ENCODE measurements around the gene IFNL2.
A peak's percentile ranks its signal among the peaks of the same experiment; 100 is the strongest.
"Not testable (repeated sequence)": the region's sequence is repeated elsewhere in the genome, so short reads cannot be mapped to it uniquely, and the experiment has no call there.

Gene IFNL2

DNA sequence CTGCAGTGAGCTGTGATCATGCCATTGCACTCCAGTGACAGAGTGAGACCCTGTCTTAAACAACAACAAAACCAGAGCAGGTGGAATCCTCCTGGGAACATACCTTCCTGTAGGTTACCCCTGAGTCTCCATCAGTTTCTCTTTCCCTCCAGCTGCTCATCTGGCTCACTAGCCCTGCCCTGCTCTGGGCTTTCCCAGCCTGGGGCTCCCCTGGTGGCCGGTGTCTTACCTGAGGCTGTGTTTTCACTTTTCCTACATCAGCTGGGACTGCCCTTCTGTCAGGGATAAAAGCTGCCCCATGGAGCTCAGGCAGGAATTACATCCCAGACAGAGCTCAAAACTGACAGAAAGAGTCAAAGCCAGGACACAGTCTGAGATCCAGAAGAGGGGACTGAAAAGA, at the start of gene IFNL2:
Gene IFNL2, plus strand, starts transcription at position 312 of the 400 bp plus-strand sequence. CDS start 173 bp downstream, outside the sequence.
- not testable (repeated sequence) for DNase-seq

- DNase-seq: not testable (repeated sequence)
Measured at GRCh38 chr19:39219108-39219507, 49.1 kb upstream of the IFNL2 start.

GRCh38 chr19:39223703-39224279, 44.4 kb upstream of the IFNL2 start:
- no peak for DNase-seq

- DNase-seq: no peak
Measured at GRCh38 chr19:39224910-39225309, 43.3 kb upstream of the IFNL2 start.

DNA sequence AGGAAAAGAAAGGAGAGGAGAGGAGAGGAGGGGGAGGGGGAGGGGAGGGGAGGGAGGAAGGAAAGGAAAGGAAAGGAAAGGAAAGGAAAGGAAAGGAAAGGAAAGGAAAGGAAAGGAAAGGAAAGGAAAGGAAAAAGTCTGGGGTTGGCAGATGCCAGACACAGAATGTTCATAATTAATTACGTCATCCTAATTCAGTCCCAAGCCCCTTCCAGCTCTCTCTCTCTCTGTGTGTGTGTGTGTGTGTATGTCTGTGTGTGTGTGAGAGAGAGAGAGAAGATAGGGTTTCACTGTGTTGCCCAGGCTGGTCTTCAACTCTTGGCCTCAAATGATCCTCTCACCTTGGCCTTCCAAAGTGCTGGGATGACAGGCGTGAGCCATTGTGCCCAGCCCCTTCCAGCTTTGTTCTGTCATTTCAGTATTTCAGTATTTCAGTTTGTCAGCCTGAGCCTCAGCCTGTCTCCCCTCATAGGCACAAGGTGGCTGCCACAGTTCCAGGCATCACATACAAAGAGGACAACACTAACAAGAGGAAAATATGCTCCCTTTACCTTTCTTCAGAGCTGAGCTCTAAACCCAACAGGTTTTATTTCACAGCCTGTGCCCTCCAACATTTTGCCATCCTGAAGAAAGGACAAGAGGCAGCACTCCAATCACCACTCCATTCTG, 38.0 kb upstream of the IFNL2 start:
- no peak for DNase-seq

DNA sequence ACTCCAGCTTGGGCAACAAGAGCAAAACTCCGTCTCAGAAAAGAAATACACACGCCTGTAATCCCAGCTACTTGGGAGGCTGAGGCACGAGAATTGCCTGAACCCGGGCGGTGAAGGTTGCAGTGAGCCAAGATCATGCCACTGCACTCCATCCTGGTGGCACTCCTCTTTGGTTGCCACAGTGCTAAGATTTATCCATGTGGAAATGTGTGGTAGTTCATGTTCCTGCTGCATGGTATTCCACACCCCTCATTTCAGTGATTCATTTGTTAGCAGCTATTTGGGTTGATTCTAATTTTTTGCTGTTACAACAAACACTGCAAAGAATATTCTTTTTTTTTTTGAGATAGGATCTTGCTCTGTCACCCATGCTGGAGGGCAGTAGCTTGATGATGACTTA, 35.5 kb upstream of the IFNL2 start:
- no peak for DNase-seq

DNA sequence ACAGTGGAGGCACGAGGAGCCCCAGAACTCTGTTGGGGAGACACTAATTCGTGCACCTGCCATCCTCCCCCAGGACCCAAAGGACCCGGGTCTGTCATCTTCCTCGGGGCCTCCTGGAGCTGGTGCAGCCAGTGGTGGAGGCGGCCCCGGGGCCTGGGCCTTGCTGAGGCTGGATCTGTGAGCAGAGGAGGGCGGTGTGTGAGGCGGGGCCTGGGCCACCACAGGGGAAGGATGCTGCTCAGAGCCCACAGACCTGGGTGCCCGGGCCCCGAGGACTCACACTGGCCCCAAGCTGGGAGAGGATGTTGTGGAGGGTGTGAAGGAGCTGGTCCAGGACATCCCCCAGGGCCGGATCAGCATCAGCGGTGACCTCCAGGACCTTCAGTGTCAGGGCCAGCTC, 31.7 kb upstream of the IFNL2 start:
- DNase-seq: no peak

DNA sequence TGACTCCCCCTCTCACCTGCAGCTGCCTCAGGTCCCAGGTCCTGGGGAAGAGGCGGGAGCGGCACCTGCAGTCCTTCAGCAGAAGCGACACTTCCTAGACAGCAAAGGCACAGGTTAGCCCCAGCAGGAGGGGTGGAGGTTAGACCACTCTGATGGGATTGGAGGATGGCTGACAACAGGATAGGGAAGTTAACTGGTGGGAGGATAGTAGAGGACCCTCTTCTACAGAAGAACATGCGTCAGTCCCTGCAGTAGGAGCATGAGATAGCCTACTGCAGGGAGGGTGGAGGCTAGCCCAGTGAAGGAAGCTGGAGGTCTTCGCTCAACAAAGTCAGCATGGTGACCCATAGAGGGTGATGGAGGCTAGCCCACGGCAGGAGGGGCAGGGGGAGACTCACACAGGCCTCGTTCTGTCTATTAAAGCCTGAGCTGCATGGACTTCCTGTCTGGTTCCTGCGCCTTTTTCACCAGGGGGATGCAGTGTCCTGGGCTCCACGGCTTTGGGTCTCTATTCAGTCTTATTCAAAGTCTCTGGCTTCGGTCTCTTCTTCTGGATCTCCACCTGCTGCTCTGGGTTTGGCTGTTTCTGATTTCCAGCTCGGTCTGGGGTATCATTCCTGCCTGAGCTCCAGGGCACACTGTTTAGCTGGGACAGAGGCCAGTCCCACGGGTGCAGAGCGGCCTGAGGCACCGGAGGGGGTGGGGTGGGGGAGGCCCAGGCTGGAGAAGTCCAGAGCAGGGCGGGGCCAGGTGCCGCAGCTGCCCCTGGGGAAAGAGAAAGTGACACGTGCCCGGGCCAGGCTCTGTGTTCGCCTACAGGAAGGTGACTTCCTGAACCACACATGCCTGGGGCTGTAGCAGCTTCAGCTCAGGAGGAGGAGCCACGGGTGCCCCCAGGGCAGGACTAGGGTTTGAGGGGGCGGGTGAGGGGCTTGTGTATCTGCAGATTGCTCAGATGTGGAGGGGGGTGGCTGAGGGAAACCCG, 30.7 kb upstream of the IFNL2 start:
- peak; percentile 14 for DNase-seq

DNA sequence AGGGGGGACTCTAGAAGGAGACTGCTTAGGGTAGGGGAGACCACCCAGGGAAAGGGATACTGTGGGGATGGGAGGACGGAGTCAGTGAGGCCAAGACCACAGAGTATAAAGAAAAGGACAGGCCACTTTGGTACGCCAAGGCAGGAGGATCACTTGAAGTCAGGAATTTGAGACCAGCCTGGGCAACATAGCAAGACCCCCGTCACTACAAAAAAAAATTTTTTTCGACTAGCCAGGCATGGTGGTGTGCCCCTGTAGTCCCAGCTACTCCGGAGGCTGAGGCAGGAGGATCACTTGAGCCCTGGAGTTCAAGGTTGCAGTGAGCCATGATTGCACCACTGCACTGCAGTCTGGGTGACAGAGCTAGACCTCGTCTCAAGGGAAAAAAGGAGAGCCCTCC, 30.0 kb upstream of the IFNL2 start:
- DNase-seq: no peak

- DNase-seq: no peak
Measured at GRCh38 chr19:39238944-39239343, 29.3 kb upstream of the IFNL2 start.

- DNase-seq: no peak
Measured at GRCh38 chr19:39240421-39240820, 27.8 kb upstream of the IFNL2 start.

DNA sequence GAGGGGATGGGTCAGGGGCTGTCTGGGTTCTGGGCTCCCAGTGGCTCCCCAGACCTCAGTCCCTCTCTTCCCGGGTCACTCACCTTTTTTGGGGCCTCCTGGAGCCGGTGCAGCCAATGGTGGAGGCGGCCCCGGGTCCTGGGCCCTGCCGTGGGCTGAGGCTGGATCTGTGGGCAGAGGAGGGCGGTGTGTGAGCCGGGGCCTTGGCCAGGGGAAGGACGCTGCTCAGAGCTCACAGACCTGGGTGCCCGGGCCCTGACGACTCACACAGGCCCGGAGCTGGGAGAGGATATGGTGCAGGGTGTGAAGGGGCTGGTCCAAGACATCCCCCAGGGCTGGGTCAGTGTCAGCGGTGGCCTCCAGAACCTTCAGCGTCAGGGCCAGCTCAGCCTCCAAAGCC, 24.5 kb upstream of the IFNL2 start:
- DNase-seq: not testable (repeated sequence)

DNA sequence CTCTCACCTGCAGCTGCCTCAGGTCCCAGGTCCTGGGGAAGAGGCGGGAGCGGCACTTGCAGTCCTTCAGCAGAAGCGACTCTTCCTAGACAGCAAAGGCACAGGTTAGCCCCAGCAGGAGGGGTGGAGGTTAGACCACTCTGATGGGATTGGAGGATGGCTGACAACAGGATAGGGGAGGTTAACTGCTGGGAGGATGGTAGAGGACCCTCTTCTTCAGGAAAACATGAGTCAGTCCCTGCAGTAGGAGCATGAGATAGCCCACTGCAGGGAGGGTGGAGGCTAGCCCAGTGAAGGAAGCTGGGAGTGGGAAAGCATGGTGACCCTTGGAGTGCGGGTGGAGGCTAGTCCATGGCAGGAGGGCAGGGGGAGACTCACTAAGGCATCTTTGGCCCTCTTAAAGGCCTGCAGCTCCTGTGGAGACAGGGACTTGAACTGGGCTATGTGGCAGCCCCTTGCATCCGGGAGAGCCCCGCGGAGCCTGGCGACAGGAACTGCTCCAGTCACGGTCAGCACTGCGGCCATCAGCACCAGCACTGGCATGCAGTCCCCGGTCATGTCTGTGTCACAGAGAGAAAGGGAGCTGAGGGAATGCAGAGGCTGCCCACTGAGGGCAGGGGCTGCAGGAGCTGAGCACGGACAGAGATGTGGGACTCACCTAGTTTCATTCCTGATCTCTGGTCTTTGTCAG, 23.6 kb upstream of the IFNL2 start, which contains the start of gene IFNL3:
Gene IFNL3, minus strand, starts transcription at position 597 of the 691 bp plus-strand sequence. Its CDS starts 39 bp downstream, at position 558.
- not testable (repeated sequence) for DNase-seq

GRCh38 chr19:39245166-39245565, 23.0 kb upstream of the IFNL2 start:
- DNase-seq: not testable (repeated sequence)

GRCh38 chr19:39246951-39247669, 21.1 kb upstream of the IFNL2 start:
- no peak for DNase-seq

DNA sequence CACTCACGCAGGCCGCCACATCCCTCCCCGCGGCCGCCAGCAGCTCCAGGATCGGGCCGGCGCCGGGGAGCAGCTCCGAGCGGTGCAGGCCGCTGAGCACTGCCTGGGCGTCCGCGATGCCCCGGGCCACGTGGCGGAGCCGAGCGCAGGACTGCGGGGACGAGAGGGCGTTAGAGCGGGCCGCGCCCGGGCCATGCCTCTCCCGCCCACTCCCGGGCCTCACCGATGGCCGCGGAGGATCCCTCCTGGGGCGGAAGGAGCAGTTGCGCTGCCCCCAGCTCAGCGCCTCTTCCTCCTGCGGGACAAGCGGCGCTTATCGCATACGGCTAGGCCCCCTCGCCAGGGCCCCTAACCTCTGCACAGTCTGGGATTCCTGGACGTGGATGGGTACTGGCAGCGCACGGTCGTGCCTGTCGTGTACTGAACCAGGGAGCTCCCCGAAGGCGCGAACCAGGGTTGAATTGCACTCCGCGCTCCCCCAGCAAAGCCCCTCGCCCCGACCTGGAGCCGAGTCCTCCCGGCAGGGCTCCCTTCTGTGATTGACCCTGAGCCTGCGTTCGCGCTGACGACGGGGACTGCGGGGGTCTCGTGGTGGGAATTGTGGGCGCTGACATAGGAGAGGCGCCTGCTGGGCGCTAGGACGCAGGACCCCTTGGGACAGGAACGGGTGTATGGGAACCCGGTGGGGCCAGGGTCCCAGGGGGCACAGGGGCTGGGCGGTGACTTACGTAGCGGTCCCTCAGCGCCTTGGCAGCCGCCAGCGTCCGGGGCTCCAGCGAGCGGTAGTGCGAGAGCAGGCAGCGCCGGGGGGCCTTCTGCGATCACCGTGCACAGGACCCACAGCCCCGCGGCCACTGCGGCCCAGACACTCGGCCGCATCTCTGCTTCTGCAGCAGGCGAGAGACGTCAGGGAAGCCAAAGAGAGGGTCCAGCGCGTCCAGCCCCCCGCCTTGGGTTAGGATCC, 20.2 kb upstream of the IFNL2 start:
- DNase-seq: no peak

DNA sequence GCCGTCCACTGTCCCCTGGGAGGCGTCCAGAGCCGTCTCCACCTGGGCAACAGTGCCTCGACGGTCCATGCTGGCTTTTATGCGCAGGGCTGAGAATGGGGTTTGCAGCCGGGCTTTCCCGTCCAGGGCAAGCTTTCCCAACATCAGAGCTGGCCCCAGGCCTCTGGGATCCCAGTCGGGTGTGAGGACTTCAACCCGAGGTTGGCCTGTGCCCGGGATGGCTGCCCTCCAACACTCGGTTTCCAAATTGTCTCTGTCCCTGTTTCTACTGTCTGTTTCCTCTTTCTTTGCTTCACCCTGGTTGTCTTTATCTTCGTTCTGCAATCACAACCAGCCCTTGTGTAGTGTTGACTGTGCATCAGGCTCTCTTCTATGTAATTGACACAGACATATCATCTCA, 19.4 kb upstream of the IFNL2 start, which contains the start of gene IFNL4:
Gene IFNL4, minus strand, starts transcription at position 51 of the 400 bp plus-strand sequence.
- DNase-seq: no peak

GRCh38 chr19:39251081-39251480, 17.1 kb upstream of the IFNL2 start:
- no peak for DNase-seq

GRCh38 chr19:39251846-39252245, 16.4 kb upstream of the IFNL2 start:
- no peak for DNase-seq

DNA sequence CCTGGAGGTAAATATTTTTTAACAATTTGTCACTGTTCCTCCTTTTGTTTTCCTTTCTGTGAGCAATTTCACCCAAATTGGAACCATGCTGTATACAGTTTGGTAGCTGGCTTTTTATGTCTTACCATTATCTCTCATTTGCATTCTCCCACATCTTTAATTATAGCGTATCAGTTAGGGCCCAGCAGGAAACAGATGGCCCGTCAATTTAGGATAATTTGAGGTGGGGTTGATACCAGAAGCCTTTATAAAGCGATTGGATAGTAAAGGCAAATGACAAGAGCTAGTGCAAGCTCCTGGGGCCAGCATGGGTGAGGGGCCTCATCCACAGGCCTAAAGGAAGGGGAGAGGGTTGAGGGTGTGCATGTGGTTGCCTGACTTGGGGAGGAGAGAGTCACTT, 15.7 kb upstream of the IFNL2 start:
- no peak for DNase-seq

Measured in DMS79 (cell line).